Measurements from ENCODE around the gene PSMB5.
"Not testable (repeated sequence)": the region's sequence is repeated elsewhere in the genome, so short reads cannot be mapped to it uniquely, and the experiment has no call there.

DNA sequence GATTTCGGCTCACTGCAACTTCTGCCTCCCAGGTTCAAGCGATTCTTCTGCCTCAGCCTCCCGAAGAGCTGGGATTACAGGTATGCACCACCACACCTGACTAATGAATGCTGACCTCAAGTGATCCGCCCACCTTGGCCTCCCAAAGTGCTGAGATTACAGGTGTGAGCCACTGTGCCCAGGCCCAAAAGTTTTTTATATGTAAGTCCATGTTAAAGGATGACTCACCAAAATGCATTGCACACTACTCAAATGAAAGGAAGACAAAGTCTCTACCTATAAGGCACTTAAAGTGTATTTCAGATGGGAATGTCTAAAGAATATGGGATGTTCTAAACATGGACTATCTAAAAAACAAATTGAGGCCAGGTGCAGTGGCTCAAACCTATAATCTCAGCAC is 30.4 kb downstream of the PSMB5 start:
- not testable (repeated sequence) for TF ChIP-seq POLR2A, POLR2AphosphoS5 (IDR thresholded peaks at IDR 0.05; ENCODE audit: low read depth, low read length)
